Panc1 (cell line): ENCODE measurements around the gene CHCHD3. TPM values are rescaled to one million over a fixed set of nuclear protein-coding genes. Genes with fewer than 3 reads are reported as not detected.

Source experiments
- ATAC-seq: fragments of 200-7000 bp; cut with Tn5 transposase; 2 replicates; pipeline ENCODE4 v1.9.1; 2020; ENCODE audit warnings: mild to moderate bottlenecking, moderate library complexity
- BruUV-seq: library from RNA; stranded (reverse); fragments of 400-500 nt; replicated peaks from 2 replicates; lab custom pipeline; 2021; lab: Mats Ljungman, UMichigan
- CTCF ChIA-PET: fragments of 300-600 bp; sonication (Branson Sonifier 250); formaldehyde crosslinking; loops from one replicate; lab custom pipeline; 2022; ENCODE audit warnings: antibody characterized with exemption; lab: Charles Lee
- POLR2A ChIA-PET: fragments of 300-600 bp; sonication (Branson Sonifier 250); formaldehyde crosslinking; loops from one replicate; lab custom pipeline; 2022; ENCODE audit warnings: antibody characterized with exemption; lab: Charles Lee
- DNase-seq: peaks from one replicate; pipeline ENCODE4 v3.0.0-alpha.2; 2010; ENCODE audit warnings: low read depth, low spot score
- H3K27ac ChIP-seq: 2 replicates; pipeline ENCODE4 v1.5.1; 2011; ENCODE audit warnings: mild to moderate bottlenecking, low read length, inconsistent platforms
- H3K27me3 ChIP-seq: fragments of 200-500 bp; sonication (Bioruptor generic); 2 replicates; pipeline ENCODE4 v1.6.0; 2014; ENCODE audit warnings: low read length, inconsistent platforms; ENCODE audit not compliant: control insufficient read depth, insufficient read depth
- H3K36me3 ChIP-seq: fragments of 200-500 bp; sonication (Bioruptor generic); 2 replicates; pipeline ENCODE4 v1.5.1; 2014; ENCODE audit warnings: inconsistent platforms, mild to moderate bottlenecking, low read length, moderate library complexity; ENCODE audit not compliant: control insufficient read depth, insufficient read depth
- H3K4me1 ChIP-seq: 2 replicates; pipeline ENCODE4 v1.5.1; 2011; ENCODE audit warnings: inconsistent platforms, mild to moderate bottlenecking, low read length, moderate library complexity; ENCODE audit not compliant: control insufficient read depth, insufficient read depth
- H3K4me3 ChIP-seq, 2 experiments: 2 replicates each; pipeline ENCODE4 v1.5.1; 2011 to 2012; ENCODE audit warnings: low read depth in 2 of 2, low read length in 2 of 2, mild to moderate bottlenecking in 2 of 2, inconsistent platforms in 1 of 2, moderate library complexity in 1 of 2
- H3K9me3 ChIP-seq: fragments of 200-500 bp; sonication (Bioruptor generic); 2 replicates; pipeline ENCODE4 v1.5.1; 2014; ENCODE audit warnings: low read depth, mild to moderate bottlenecking, inconsistent platforms, low read length, moderate library complexity; ENCODE audit not compliant: control insufficient read depth, insufficient read depth
- POLR2AphosphoS5 ChIP-seq: IDR thresholded peaks from 2 replicates; pipeline ENCODE4 v1.6.1; 2012; ENCODE audit warnings: mild to moderate bottlenecking, low read depth, low read length, moderate library complexity
- SIN3A ChIP-seq: IDR thresholded peaks from 2 replicates; pipeline ENCODE4 v1.6.1; 2012; ENCODE audit warnings: low read depth, mild to moderate bottlenecking, low read length, moderate library complexity, borderline replicate concordance; ENCODE audit not compliant: insufficient read depth
- TCF7L2 ChIP-seq: IDR thresholded peaks from 2 replicates; pipeline ENCODE4 v1.6.1; 2011; ENCODE audit warnings: mild to moderate bottlenecking, low read depth, low read length, inconsistent platforms
- in situ Hi-C: cut with HindIII; loops from 2 replicates; pipeline ENCODE4 v1.10.0; 2016; ENCODE audit warnings: low sequenced_read_pairs, low pct_unique_long_range_greater_than_20kb
- intact Hi-C: fragments of 100-400 bp; cut with micrococcal nuclease; formaldehyde crosslinking; loops from one replicate; pipeline ENCODE4 v1.10.0; 2022; ENCODE audit not compliant: unreplicated experiment
- total RNA-seq: library from RNA; stranded (reverse); gene quantifications from one replicate; pipeline ENCODE4 v1.2.1, GENCODE V29; 2021; ENCODE audit not compliant: unreplicated experiment
- TF ChIP-seq, protein P1 (sequence below): fragments of 450-650 bp; IDR thresholded peaks from 2 replicates; pipeline ENCODE4 v1.5.1; 2017; ENCODE audit warnings: mild to moderate bottlenecking
- TF ChIP-seq, protein P2 (sequence below), 2 experiments: IDR thresholded peaks; 2 replicates each; pipeline ENCODE4 v1.6.1; 2011 to 2012; ENCODE audit warnings: low read depth in 2 of 2, control low read depth in 1 of 2, low read length in 1 of 2, mild to moderate bottlenecking in 1 of 2, moderate library complexity in 1 of 2; ENCODE audit not compliant: insufficient read depth in 1 of 2

CHCHD3 gene
- total RNA-seq, 1 experiment from 2014 or later, result 109 TPM

DNA sequence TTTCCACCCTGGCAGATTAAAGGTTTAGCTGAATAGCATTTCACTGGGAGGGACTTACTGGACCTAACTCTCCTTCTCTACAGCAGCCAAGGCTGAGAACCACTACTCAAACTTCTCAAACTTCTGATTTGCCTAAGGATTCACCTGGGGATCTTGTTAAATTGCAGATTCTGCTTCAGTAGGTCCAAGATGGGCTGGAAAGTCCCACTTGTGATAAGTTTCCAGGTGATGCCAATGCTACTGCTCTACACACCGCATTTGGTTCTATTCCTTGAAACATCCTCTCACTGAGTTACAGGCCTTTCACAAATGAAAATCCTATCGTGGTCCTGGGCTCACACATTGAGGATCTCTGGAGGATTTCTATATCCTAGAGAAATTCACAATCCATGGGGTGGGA, 147.9 kb downstream of the CHCHD3 start:
- Histone ChIP-seq H3K4me3 (no peak overlapping the region), H3K4me1 (no peaks in the 10 kb centered on the region), H3K27ac (no peak overlapping the region), H3K27me3 (no peaks in the 10 kb centered on the region), H3K9me3 (no peaks in the 10 kb centered on the region), H3K36me3 (no peaks in the 10 kb centered on the region)
- ChIA-PET CTCF (no interaction called here), POLR2A (no interaction called here)
- no TSS peak for BruUV-seq
- in situ Hi-C loops, result no loop called here
- DNase-seq (no peak), ATAC-seq (no peak)
- intact Hi-C loops, result no loop called here
- TF ChIP-seq TCF7L2 (no peak), POLR2AphosphoS5 (no peak), SIN3A (no peak)
- TF ChIP-seq, protein P1, sequence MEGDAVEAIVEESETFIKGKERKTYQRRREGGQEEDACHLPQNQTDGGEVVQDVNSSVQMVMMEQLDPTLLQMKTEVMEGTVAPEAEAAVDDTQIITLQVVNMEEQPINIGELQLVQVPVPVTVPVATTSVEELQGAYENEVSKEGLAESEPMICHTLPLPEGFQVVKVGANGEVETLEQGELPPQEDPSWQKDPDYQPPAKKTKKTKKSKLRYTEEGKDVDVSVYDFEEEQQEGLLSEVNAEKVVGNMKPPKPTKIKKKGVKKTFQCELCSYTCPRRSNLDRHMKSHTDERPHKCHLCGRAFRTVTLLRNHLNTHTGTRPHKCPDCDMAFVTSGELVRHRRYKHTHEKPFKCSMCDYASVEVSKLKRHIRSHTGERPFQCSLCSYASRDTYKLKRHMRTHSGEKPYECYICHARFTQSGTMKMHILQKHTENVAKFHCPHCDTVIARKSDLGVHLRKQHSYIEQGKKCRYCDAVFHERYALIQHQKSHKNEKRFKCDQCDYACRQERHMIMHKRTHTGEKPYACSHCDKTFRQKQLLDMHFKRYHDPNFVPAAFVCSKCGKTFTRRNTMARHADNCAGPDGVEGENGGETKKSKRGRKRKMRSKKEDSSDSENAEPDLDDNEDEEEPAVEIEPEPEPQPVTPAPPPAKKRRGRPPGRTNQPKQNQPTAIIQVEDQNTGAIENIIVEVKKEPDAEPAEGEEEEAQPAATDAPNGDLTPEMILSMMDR, result no peak
- TF ChIP-seq, protein P2, sequence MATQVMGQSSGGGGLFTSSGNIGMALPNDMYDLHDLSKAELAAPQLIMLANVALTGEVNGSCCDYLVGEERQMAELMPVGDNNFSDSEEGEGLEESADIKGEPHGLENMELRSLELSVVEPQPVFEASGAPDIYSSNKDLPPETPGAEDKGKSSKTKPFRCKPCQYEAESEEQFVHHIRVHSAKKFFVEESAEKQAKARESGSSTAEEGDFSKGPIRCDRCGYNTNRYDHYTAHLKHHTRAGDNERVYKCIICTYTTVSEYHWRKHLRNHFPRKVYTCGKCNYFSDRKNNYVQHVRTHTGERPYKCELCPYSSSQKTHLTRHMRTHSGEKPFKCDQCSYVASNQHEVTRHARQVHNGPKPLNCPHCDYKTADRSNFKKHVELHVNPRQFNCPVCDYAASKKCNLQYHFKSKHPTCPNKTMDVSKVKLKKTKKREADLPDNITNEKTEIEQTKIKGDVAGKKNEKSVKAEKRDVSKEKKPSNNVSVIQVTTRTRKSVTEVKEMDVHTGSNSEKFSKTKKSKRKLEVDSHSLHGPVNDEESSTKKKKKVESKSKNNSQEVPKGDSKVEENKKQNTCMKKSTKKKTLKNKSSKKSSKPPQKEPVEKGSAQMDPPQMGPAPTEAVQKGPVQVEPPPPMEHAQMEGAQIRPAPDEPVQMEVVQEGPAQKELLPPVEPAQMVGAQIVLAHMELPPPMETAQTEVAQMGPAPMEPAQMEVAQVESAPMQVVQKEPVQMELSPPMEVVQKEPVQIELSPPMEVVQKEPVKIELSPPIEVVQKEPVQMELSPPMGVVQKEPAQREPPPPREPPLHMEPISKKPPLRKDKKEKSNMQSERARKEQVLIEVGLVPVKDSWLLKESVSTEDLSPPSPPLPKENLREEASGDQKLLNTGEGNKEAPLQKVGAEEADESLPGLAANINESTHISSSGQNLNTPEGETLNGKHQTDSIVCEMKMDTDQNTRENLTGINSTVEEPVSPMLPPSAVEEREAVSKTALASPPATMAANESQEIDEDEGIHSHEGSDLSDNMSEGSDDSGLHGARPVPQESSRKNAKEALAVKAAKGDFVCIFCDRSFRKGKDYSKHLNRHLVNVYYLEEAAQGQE (IDR thresholded peaks at IDR 0.05; ENCODE audit: insufficient read depth in 1 of 2, low read depth in 2 of 2, low read length in 1 of 2), result no peak

DNA sequence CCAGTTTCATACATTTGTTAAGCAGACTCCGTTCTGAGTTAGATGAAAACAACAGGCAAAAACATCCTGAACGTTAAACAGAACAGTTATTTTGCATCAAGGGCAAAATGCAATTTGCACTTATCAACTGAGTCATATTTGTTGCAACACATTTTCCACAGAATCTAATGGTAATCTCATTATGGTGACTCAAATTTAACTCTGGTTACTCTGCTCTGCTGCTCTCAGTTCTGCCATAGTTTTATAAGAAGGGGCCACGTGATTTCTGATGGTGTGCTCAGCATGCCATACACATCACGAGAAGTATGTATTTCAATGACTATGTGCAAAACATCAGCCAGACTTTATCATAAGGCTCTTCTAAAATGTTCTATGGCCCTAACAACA, 148.8 kb downstream of the CHCHD3 start:
- no peak overlapping the region for H3K27ac ChIP-seq
- H3K27me3 ChIP-seq, result no peaks in the 10 kb centered on the region
- ATAC-seq (no peak), DNase-seq (no peak)
- H3K9me3 ChIP-seq, result no peaks in the 10 kb centered on the region
- no peaks in the 10 kb centered on the region for H3K4me1 ChIP-seq
- no TSS peak for BruUV-seq
- no peaks in the 10 kb centered on the region for H3K36me3 ChIP-seq
- CTCF ChIA-PET, result no interaction called here
- in situ Hi-C loops (no loop called here), intact Hi-C loops (no loop called here)
- POLR2A ChIA-PET, result no interaction called here
- TF ChIP-seq, protein P1, result no peak
- TF ChIP-seq POLR2AphosphoS5 (no peak), TCF7L2 (no peak)
- no peak overlapping the region for H3K4me3 ChIP-seq
